Calu3 (cell line): ENCODE measurements around the gene BCKDHB. TPM values are rescaled to one million over a fixed set of nuclear protein-coding genes. Genes with fewer than 3 reads are reported as not detected.
A peak's percentile ranks its signal among the peaks of the same experiment; 100 is the strongest.

Source experiments
- BruUV-seq: library from RNA; stranded (reverse); fragments of 400-500 nt; replicated peaks from 2 replicates; lab custom pipeline; 2021; lab: Mats Ljungman, UMichigan
- CTCF ChIA-PET: fragments of 300-600 bp; sonication (Branson Sonifier 250); formaldehyde crosslinking; loops from one replicate; lab custom pipeline; 2022; ENCODE audit warnings: antibody characterized with exemption; lab: Charles Lee
- DNase-seq: peaks from one replicate; pipeline ENCODE4 v3.0.0; 2022
- H3K27ac Mint-ChIP-seq: one replicate; pipeline ENCODE4 v1.8.0; 2022; ENCODE audit warnings: mixed read lengths; ENCODE audit not compliant: unreplicated experiment
- H3K27me3 Mint-ChIP-seq: one replicate; pipeline ENCODE4 v1.8.0; 2022; ENCODE audit warnings: mixed read lengths; ENCODE audit not compliant: unreplicated experiment
- H3K36me3 Mint-ChIP-seq: one replicate; pipeline ENCODE4 v1.8.0; 2022; ENCODE audit warnings: mild to moderate bottlenecking, moderate library complexity, mixed read lengths; ENCODE audit not compliant: insufficient read depth, unreplicated experiment
- H3K4me1 Mint-ChIP-seq: one replicate; pipeline ENCODE4 v1.8.0; 2022; ENCODE audit warnings: mild to moderate bottlenecking, low read depth, mixed read lengths; ENCODE audit not compliant: unreplicated experiment
- H3K4me3 Mint-ChIP-seq: one replicate; pipeline ENCODE4 v1.8.0; 2022; ENCODE audit warnings: mild to moderate bottlenecking, low read depth, moderate library complexity, mixed read lengths; ENCODE audit not compliant: unreplicated experiment
- H3K9me3 Mint-ChIP-seq: one replicate; pipeline ENCODE4 v1.8.0; 2022; ENCODE audit warnings: low read depth, mixed read lengths; ENCODE audit not compliant: unreplicated experiment
- CTCF ChIP-seq: fragments of 200-600 bp; IDR thresholded peaks from one replicate; pipeline ENCODE4 v1.8.0; 2022; ENCODE audit warnings: antibody characterized with exemption; ENCODE audit not compliant: unreplicated experiment
- intact Hi-C: fragments of 100-400 bp; cut with micrococcal nuclease; formaldehyde crosslinking; loops from one replicate; pipeline ENCODE4 v1.10.0; 2022; ENCODE audit not compliant: unreplicated experiment
- total RNA-seq: library from RNA; stranded (reverse); gene quantifications from 2 replicates; pipeline ENCODE4 v1.2.3, GENCODE V29; 2022

BCKDHB gene
- total RNA-seq, 1 experiment from 2014 or later, result 24.9 TPM

GRCh38 chr6:80179695-80180094 is 73.2 kb downstream of the BCKDHB start:
- no peak overlapping the region for H3K27ac Mint-ChIP-seq
- no peaks in the 10 kb centered on the region for H3K9me3 Mint-ChIP-seq
- no peak overlapping the region for H3K4me3 Mint-ChIP-seq
- BruUV-seq, result no TSS peak
- CTCF ChIA-PET, result no interaction called here
- no peak for TF ChIP-seq CTCF
- no peaks in the 10 kb centered on the region for H3K36me3 Mint-ChIP-seq
- H3K4me1 Mint-ChIP-seq, result no peaks in the 10 kb centered on the region
- intact Hi-C loops, result no loop called here
- H3K27me3 Mint-ChIP-seq, result no peaks in the 10 kb centered on the region
- DNase-seq, result no peak

DNA sequence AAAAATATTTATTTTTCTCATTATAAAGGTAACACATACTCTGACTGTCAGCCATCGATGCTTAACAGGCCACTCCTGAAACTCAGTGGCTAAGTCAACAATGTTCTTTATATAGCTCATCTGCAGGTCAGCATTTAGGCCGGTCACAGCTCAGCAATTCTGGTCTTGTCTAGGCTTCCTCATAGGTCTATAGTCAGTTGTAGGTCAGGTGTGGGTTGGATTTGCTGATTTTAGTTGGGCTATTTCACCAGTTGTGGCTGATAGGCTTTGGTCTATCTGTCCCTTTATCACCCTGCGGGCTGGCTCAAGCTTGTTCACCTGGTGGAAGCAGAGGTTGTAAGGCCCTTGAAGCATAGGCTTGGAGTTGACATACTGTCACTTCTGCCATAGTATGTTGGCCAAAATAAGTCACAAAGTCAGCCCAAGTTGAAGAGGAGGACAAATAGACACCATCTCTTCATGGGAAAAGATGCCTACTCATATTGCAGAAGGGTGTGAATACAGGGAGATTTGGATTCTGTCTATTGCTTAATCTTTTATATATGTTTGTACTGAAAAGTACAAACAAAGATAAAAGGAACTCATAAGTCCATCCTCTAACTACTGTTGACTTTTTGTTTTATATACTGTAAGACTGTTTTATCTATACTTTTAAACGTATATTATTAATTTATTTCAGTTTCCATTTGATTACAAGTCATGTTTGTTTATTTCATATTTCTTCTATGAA is 75.0 kb downstream of the BCKDHB start:
- H3K27me3 Mint-ChIP-seq, result no peaks in the 10 kb centered on the region
- intact Hi-C loops, result no loop called here
- DNase-seq, result peak; percentile 6
- no TSS peak for BruUV-seq
- H3K27ac Mint-ChIP-seq, result no peak overlapping the region
- H3K36me3 Mint-ChIP-seq, result no peaks in the 10 kb centered on the region
- H3K4me3 Mint-ChIP-seq, result no peak overlapping the region
- CTCF ChIA-PET, result interaction anchor here (0.8 kb wide), 1 partner anchor 24 kb away, joined by 3 read pairs; no protein-coding TSS in a partner anchor
- TF ChIP-seq CTCF, result no peak
- no peaks in the 10 kb centered on the region for H3K4me1 Mint-ChIP-seq
- no peaks in the 10 kb centered on the region for H3K9me3 Mint-ChIP-seq

DNA sequence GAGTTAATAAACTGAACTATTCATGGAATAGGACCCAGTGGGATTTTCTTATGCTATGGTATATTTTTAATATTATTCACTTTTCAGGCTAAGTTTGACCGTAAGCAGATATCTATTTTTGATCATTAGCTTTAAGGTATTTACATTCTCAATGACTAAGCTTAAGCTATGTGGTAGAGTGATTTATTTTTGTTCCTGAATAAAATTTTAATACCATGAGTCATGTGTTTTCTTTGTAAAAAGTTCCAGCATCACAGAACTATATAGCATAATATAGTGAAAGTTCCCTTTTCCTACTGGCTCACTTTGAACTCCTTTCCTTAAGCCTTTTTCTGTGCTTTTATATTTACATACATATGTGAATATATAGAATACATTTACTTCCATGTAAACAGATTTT is 75.8 kb downstream of the BCKDHB start:
- Mint-ChIP-seq H3K4me1 (no peaks in the 10 kb centered on the region), H3K9me3 (no peaks in the 10 kb centered on the region), H3K4me3 (no peak overlapping the region), H3K27me3 (no peaks in the 10 kb centered on the region), H3K36me3 (no peaks in the 10 kb centered on the region), H3K27ac (no peak overlapping the region)
- DNase-seq, result no peak
- TF ChIP-seq CTCF, result no peak
- CTCF ChIA-PET, result no interaction called here
- intact Hi-C loops, result no loop called here
- BruUV-seq, result no TSS peak

DNA sequence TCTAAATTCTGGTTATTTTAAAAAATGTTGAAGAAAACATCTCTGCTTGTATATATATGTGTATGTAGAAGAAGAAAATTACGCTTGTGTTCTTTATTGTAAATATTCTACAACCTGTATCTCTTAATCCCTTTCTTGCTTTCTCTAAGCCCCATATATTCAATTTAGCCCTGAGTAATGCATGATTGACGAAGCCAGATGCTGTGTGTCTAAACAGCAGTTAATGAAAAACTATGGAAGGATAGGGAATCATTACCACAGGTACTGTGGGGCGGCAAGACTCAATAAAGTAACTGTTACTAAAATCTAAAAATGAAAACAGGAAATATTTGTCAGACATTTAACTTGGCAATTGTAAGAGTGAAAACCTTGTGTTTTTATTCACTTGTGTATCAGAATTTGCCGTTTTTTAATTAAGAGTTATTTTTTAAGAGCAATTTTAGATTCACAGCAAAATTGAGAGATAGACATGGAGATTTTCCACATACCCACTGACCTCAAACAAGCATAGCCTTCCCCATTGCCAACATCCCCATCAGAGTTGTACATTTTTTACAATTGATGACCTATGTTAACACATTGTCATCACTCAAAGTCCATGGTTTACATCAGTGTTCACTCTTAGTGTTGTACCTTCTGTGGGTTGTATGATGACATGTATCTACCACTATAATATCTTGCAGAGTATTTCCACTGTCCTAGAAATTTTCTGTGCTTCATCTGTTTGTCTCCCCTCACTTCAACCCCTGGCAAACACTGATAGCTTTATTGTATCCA is 76.7 kb downstream of the BCKDHB start:
- no peak for TF ChIP-seq CTCF
- intact Hi-C loops, result no loop called here
- H3K4me3 Mint-ChIP-seq, result no peak overlapping the region
- no TSS peak for BruUV-seq
- H3K27ac Mint-ChIP-seq, result no peak overlapping the region
- H3K9me3 Mint-ChIP-seq, result no peaks in the 10 kb centered on the region
- H3K27me3 Mint-ChIP-seq, result no peaks in the 10 kb centered on the region
- CTCF ChIA-PET, result no interaction called here
- no peak for DNase-seq
- H3K36me3 Mint-ChIP-seq, result no peaks in the 10 kb centered on the region
- H3K4me1 Mint-ChIP-seq, result no peaks in the 10 kb centered on the region
